Astrocyte (in vitro differentiated cells and primary cell): Measurements from ENCODE around the gene MAN1B1.

Experiments
- EZH2 ChIP-seq: IDR thresholded peaks from 2 replicates; pipeline ENCODE4 v1.6.1; 2012; ENCODE audit warnings: mild to moderate bottlenecking, low read length, inconsistent platforms; ENCODE audit not compliant: insufficient read depth
- TF ChIP-seq, protein P1 (sequence below): IDR thresholded peaks from 2 replicates; pipeline ENCODE4 v1.5.1; 2011; ENCODE audit warnings: low read depth, mild to moderate bottlenecking, inconsistent platforms, low read length, moderate library complexity; ENCODE audit not compliant: insufficient read depth

DNA sequence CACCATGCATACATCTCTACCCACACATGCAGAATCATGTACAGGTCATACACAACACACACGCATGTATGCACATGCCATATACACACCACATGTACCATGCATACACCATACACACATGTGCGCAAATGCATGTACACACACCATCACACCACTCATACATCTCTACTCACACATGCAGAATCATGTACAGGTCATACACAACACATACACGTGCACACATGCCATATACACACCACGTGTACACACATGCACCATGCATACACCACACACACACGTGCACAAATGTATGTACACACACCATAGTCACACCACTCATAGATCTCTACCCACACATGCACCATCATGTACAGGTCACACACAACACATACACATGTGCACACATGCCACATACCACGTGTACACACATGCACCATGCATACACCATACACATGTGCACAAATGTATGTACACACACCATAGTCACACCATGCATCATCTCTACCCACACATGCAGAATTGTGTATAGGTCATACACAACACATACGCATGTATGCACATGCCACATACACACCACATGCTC lies 66.1 kb downstream of the MAN1B1 start:
- TF ChIP-seq, protein P1, sequence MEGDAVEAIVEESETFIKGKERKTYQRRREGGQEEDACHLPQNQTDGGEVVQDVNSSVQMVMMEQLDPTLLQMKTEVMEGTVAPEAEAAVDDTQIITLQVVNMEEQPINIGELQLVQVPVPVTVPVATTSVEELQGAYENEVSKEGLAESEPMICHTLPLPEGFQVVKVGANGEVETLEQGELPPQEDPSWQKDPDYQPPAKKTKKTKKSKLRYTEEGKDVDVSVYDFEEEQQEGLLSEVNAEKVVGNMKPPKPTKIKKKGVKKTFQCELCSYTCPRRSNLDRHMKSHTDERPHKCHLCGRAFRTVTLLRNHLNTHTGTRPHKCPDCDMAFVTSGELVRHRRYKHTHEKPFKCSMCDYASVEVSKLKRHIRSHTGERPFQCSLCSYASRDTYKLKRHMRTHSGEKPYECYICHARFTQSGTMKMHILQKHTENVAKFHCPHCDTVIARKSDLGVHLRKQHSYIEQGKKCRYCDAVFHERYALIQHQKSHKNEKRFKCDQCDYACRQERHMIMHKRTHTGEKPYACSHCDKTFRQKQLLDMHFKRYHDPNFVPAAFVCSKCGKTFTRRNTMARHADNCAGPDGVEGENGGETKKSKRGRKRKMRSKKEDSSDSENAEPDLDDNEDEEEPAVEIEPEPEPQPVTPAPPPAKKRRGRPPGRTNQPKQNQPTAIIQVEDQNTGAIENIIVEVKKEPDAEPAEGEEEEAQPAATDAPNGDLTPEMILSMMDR = no peak
- no peak for TF ChIP-seq EZH2
